Stimulated activated CD8-positive, alpha-beta memory T cell treated with anti-CD3 and anti-CD28 coated beads, Interleukin-7, amount 100 ng/mL, for 1 hour (primary cell): ENCODE measurements around the gene PAFAH1B2.

Experiments used
- DNase-seq, 2 donors: peaks; one replicate each; pipeline ENCODE4 v3.0.0-alpha.2; 2020; ENCODE audit warnings: low read depth in 2 of 2

PAFAH1B2 gene

GRCh38 chr11:117187799-117188481 is 43.9 kb downstream of the PAFAH1B2 start:
- DNase-seq = no peak

GRCh38 chr11:117188620-117189081 is 44.6 kb downstream of the PAFAH1B2 start:
- no peak for DNase-seq

GRCh38 chr11:117189191-117189940 is 45.3 kb downstream of the PAFAH1B2 start:
- no peak for DNase-seq

GRCh38 chr11:117189941-117190544 is 46.0 kb downstream of the PAFAH1B2 start:
- DNase-seq = no peak

DNA sequence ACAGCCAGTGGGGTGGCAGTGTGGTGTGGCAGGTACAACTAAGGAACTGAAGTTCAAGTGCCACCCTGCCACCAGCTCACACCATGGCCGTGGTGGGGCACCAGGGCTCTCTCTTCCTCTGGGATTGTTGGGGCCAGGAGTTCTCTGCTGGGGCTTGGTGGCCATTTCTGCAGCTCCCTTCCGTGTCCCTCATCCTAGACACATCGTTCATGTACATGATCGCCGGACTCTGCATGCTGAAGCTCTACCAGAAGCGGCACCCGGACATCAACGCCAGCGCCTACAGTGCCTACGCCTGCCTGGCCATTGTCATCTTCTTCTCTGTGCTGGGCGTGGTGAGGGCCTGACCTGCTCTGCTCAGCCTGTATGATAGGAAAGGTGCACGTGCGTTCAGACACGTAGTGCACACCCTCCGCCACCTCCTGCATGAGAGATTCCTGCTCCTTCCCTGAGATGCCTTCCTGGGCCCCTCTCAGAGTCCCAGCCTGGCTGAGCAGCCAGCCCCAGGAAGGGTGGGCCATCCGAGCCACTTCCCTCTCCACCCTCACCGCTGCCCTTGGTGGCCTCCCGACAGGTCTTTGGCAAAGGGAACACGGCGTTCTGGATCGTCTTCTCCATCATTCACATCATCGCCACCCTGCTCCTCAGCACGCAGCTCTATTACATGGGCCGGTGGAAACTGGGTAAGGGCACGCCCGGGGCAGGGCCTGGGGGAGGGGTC is 47.8 kb downstream of the PAFAH1B2 start:
- no peak for DNase-seq

DNA sequence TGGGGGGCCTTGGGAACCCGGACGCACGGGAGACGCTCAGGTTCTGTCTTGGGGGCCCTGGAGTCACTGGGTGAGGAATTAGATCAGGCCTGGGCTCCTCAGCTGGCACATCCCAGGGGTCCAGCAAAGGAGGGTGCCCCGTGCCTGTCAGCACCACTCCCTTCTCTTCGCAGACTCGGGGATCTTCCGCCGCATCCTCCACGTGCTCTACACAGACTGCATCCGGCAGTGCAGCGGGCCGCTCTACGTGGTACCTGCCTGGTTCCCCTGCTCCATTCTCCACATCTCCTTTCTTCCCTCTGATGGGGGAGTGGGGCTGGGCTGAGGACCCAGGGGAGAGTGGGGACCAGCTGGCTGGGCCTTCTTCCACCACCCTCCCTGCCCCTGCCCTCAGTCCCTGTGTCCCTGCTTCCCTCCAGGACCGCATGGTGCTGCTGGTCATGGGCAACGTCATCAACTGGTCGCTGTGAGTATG is 48.4 kb downstream of the PAFAH1B2 start:
- DNase-seq = no peak

GRCh38 chr11:117193130-117194020 is 49.3 kb downstream of the PAFAH1B2 start:
- DNase-seq = no peak

GRCh38 chr11:117194267-117194666 is 50.2 kb downstream of the PAFAH1B2 start:
- DNase-seq = no peak

DNA sequence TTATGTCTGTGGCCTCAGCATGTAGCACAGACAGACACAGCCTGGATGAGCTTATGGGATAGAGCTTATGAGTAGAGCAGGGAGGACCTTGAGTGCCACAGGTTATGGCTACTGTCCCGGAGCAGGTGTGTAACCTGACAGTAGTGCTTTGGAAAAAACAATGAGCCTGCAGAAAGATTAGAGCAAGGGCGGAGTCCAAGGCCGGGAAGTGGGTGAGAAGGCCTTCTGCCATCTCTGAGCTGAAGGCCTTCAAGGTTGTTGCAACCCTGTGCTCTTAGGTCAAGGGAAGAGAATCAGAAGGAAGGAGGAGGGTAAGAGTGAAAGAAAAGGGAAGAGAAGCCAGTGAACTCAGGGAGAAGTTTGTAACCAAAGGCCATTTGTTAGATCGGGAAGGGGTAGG is 51.2 kb downstream of the PAFAH1B2 start:
- DNase-seq = no peak

DNA sequence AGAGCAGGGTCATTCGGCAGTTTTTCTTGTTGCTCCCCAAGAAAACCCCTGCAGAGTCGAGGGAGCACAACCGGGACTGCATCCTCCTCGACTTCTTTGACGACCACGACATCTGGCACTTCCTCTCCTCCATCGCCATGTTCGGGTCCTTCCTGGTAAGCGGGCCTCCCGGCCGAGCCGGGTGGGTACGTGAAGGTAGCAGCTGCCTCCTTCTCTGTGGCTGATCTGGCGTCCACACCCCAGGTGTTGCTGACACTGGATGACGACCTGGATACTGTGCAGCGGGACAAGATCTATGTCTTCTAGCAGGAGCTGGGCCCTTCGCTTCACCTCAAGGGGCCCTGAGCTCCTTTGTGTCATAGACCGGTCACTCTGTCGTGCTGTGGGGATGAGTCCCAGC is 51.7 kb downstream of the PAFAH1B2 start:
- no peak for DNase-seq

- no peak for DNase-seq
Observed at GRCh38 chr11:117197006-117197405, 52.9 kb downstream of the PAFAH1B2 start.

DNA sequence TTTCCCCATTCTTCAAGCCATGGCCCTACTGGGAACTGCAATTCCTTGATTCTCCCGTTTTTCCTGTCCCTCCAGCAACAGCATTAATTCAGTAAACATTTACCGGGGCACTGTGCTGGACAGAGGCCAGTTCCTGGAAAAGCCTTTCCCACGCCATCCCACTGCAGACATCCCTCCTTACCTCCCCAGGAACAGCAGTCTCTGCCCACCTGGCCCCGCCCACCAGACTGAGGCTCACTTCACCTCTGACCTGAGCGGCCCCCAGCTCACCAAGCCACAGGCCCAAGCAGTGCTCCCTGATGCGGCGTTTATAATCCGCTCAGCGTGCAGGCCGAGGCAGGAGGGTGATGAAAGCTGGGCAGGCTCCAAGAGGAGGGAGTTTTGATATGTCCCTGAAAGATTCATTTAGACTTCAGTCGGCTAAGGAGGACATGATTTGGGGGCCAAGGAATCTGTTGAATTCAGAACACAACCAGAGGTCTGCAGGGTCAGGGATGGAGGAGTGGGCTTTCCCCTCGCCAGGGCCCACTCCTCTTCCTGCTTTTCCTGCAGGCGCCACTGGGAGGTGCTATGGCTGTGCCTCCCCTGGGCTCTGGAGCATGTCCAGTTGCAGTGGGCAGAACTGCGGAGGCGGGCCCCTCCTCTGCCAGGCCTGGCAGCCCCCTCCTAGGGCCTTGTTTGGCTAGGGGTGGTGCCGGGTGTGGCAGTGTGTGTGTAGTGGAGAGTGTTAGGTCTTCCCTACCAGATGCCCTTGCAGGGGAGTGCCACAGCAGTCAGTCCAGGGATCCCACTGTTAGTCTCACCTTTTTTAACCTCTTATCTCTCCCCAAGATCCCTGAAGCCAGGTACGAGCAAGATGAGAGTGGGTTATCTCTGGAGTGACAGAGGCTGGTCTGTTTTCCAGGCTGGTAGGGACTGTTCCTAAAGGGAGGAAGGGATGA is 53.7 kb downstream of the PAFAH1B2 start:
- no peak for DNase-seq

DNA sequence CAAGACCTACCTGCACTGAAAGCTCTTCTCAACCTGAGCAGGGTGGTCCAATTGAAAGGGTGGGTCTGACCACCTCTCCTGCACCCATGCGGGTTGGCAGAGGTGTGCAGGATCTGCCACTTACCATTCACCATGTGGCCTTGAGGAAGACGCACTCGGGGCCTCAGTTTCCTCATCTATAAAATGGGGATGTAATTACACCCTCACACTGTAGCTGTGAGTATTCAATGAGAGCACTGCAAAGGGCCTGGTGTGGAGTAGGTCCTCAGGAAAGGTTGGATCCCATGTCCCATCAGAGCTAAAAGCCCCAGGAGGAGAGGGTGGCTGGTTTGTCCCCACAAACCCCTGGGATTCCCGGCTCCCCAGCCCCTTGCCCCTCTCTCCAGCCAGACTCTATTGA is 54.5 kb downstream of the PAFAH1B2 start:
- no peak for DNase-seq

- no peak for DNase-seq
Observed at GRCh38 chr11:117199053-117199915, 55.2 kb downstream of the PAFAH1B2 start, which contains the start of gene TAGLN. Gene TAGLN, plus strand, starts transcription at chr11:117199370. Its CDS starts 3,644 bp downstream, at chr11:117203014.

GRCh38 chr11:117199916-117200812 is 56.1 kb downstream of the PAFAH1B2 start:
- no peak for DNase-seq

DNA sequence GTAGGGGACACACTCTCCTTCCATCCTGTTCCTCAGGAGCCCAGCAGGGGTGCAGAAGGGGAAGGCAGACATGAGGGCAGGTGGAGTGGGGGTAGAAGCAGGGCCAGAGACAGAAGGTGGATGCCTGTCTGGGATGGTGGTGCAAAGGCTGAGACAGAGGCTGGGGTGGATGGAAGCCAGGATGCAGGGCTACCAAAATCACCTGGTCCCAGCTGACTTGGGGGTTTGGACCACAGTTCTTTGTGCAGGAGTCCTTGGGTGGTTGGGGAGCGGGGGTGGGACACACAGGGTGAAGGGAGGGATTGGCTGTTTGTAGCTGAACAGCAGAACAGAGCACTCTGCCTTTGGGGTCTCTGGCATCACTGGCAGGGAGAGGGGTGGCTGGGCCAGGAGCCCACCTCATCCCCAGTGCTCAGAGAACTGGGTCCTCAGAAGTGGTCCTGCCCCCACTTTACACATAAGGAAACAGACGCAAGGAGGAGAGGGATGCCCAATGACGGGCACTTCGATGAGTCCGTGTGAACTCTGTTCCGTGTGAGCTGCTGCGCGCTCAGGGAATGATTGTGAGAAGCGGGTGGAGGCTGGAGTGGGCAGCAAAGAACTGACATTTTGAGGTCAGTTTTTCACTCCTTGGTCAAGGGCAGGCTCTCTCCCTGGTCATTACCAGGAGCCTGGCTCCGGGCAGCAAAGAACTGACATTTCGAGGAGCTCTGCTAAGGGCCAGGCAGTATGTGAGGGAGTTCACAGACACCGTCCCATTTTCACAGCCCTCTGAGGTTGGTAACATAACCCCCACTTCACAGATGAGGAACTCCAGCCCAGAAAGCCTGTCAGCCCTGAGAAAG is 56.9 kb downstream of the PAFAH1B2 start:
- DNase-seq = no peak
